Measurements from ENCODE around the gene LIMK1. TPM values are rescaled to one million over a fixed set of nuclear protein-coding genes. Genes with fewer than 3 reads are reported as not detected.

Gene LIMK1
- total RNA-seq (2012; rRNA removed) (22.2 and 25.8 TPM in 2 replicates), polyA plus RNA-seq (2012; rRNA removed) (48.0 and 57.4 TPM in 2 replicates), Bru-seq, nascent RNA (percentile 55 among the genes with signal in this experiment), BruChase-seq, experiment 1, labeled RNA remaining after a 6-hour chase (percentile 74 among the genes with signal in this experiment), BruChase-seq, experiment 2, labeled RNA remaining after a 2-hour chase (percentile 58 among the genes with signal in this experiment)
- polyA plus RNA-seq (2012; cell fraction: cytosol; rRNA removed): 52.2 and 59.2 TPM in 2 replicates
- 33.9 and 73.0 TPM in 2 replicates for polyA plus RNA-seq (2012; cell fraction: nucleus; rRNA removed; ENCODE audit: low replicate concordance)
- long read RNA-seq, partial matches to known transcripts: 7 of 7 reads
- long read RNA-seq, other reads (novel, unspliced or antisense): 0 of 7 reads

- peak within 1 kb of the TSS; percentile 92 for H3K14ac ChIP-seq (replicated peaks; ENCODE audit: low read depth, low read length)
- peak within 1 kb of the TSS; percentile 94 for H3K4me2 ChIP-seq (ENCODE audit: low read depth, low read length)
- POLR2A ChIA-PET (ENCODE audit: unreplicated experiment): interaction anchor here (0.6 kb wide), 2 partner anchors 10 to 99 kb away, joined by 3 to 6 read pairs; no protein-coding TSS in a partner anchor
- ATAC-seq (ENCODE audit: low read depth) (peak; percentile 85), DNase-seq (peak; percentile 79)
- peak within 1 kb of the TSS; percentile 20; the same call in 1 of the 2 replicates for H2BK20ac ChIP-seq (ENCODE audit: low read depth, low read length)
- H2AFZ ChIP-seq (replicated peaks; ENCODE audit: low read length, poor library complexity): peak within 1 kb of the TSS; percentile 90
- no peaks in the 10 kb centered on the region for H3K9me3 ChIP-seq (ENCODE audit: control insufficient read depth, insufficient read depth, low read length)
- H3K27ac ChIP-seq (ENCODE audit: insufficient read depth, low read length): peak within 1 kb of the TSS; percentile 96
- peak within 1 kb of the TSS; percentile 92 for H4K91ac ChIP-seq (ENCODE audit: insufficient read depth, low read depth, low read length)
- H4K5ac ChIP-seq (ENCODE audit: low read depth, low read length): peak within 1 kb of the TSS; percentile 50
- in situ Hi-C loops (cut with MboI; ENCODE audit: low sequenced_read_pairs) (no loop called here), intact Hi-C loops (cut with micrococcal nuclease) (no loop called here), dilution Hi-C loops (cut with HindIII; ENCODE audit: low sequenced_read_pairs, unreplicated experiment) (no loop called here)
- peak within 1 kb of the TSS; percentile 67 for H3K4me3 ChIP-seq (ENCODE audit: insufficient read depth, low read depth, low read length)
- H3K18ac ChIP-seq (ENCODE audit: low read depth, low read length): peak within 1 kb of the TSS; percentile 36
- peak within 1 kb of the TSS; percentile 79; the same call in 1 of the 2 replicates for H3K23ac ChIP-seq (ENCODE audit: low read depth, low read length)
- H3K9ac ChIP-seq (ENCODE audit: low read depth, low read length): peak within 1 kb of the TSS; percentile 82
- 8% methylated on average over 32 of the region's 71 CpGs; no CpG with 5 or more reads in 1 of the 2 experiments for WGBS, 2 experiments (ENCODE audit: extremely low coverage in 2 of 2, insufficient read length in 1 of 2)
- peak within 1 kb of the TSS; percentile 69 for H2BK120ac ChIP-seq (ENCODE audit: low read depth, low read length)
- TF ChIP-seq MAFK (IDR thresholded peaks at IDR 0.05; ENCODE audit: low read depth, low read length) (no peak), RAD21 (IDR thresholded peaks at IDR 0.05; ENCODE audit: low read length) (no peak), RCOR1 (IDR thresholded peaks at IDR 0.05; ENCODE audit: insufficient replicate concordance, low read length) (no peak), FOS (IDR thresholded peaks at IDR 0.05; ENCODE audit: low read depth, low read length) (no peak), MAZ (IDR thresholded peaks at IDR 0.05; ENCODE audit: borderline replicate concordance, low read depth, low read length) (peak; percentile 71; the same call in 1 of the 2 replicates), MXI1 (IDR thresholded peaks at IDR 0.05; ENCODE audit: borderline replicate concordance, low read depth, low read length) (no peak), RFX5 (IDR thresholded peaks at IDR 0.05; ENCODE audit: low read depth, low read length) (no peak), CEBPB (IDR thresholded peaks at IDR 0.05; ENCODE audit: low read depth, low read length) (no peak), ELK1 (IDR thresholded peaks at IDR 0.05; ENCODE audit: borderline replicate concordance, low read depth, low read length) (no peak), POLR2A (IDR thresholded peaks at IDR 0.05; ENCODE audit: low read depth, low read length) (peak; percentile 78), CHD1 (IDR thresholded peaks at IDR 0.05; ENCODE audit: low read depth, low read length) (no peak)
- H3K4me1 ChIP-seq (ENCODE audit: control insufficient read depth, insufficient read depth, low read length): peaks cover 24% of the 10 kb centered on the region
- peak within 1 kb of the TSS; percentile 74; the same call in 1 of the 3 replicates for H2BK15ac ChIP-seq (ENCODE audit: low read depth, low read length)
- BruUV-seq (replicated peaks): no TSS peak
- H2AK9ac ChIP-seq (replicated peaks; ENCODE audit: low read depth, low read length, poor library complexity): peak within 1 kb of the TSS; percentile 91
- peak within 1 kb of the TSS; percentile 76 for H3K56ac ChIP-seq (ENCODE audit: extremely low read depth, insufficient read depth, low read length)
- peaks cover 11% of the 10 kb centered on the region for H4K20me1 ChIP-seq (ENCODE audit: insufficient read depth, low read length)
- peaks cover 12% of the 10 kb centered on the region for H3K36me3 ChIP-seq (ENCODE audit: control insufficient read depth, insufficient read depth, low read length)
- H3K27me3 ChIP-seq (ENCODE audit: control insufficient read depth, insufficient read depth, low read length): no peaks in the 10 kb centered on the region
- H3K4ac ChIP-seq (ENCODE audit: low read depth, low read length): peak within 1 kb of the TSS; percentile 90
- peak within 1 kb of the TSS; percentile 95 for H2AK5ac ChIP-seq (ENCODE audit: low read depth, low read length)
- H3K79me1 ChIP-seq (ENCODE audit: low read depth in 1 of 2, low read length in 2 of 2): peaks cover 22 to 39% of the 10 kb centered on the region in 2 experiments
- peaks cover 23% of the 10 kb centered on the region for H3K9me1 ChIP-seq (ENCODE audit: insufficient read depth, low read length)
- peak within 1 kb of the TSS; percentile 65 for H2BK5ac ChIP-seq (ENCODE audit: low read depth, low read length, poor library complexity, severe bottlenecking)
- peak within 1 kb of the TSS; percentile 64 to 89 for H4K8ac ChIP-seq (ENCODE audit: low read depth in 2 of 2, low read length in 2 of 2)
- CTCF ChIA-PET: interaction anchor here (1.1 kb wide), 1 partner anchor 217 kb away, joined by 3 read pairs; no protein-coding TSS in a partner anchor
These were observed at the start of gene LIMK1 for GRCh38 chr7:74083117-74083876. Gene LIMK1, plus strand, starts transcription at chr7:74083804. Its CDS starts 187 bp downstream, at chr7:74083991.

Data from IMR-90 (cell line).